Activated naive CD8-positive, alpha-beta T cell treated with anti-CD3 and anti-CD28 coated beads, Interleukin-2, amount 10 ng/mL, durations not matched to agents 7 days and 5 days (primary cell): ENCODE measurements around the gene NT5C3B. TPM values are rescaled to one million over a fixed set of nuclear protein-coding genes. Genes with fewer than 3 reads are reported as not detected.
"Not testable (repeated sequence)": the region's sequence is repeated elsewhere in the genome, so short reads cannot be mapped to it uniquely, and the experiment has no call there.

ENCODE experiments used
- ATAC-seq: fragments of 150-1000 bp; cut with Tn5 transposase; one replicate; pipeline ENCODE4 v1.10.0; 2021; ENCODE audit warnings: low read depth, moderate library complexity
- POLR2A ChIA-PET: fragments of 350-600 bp; sonication (Branson Sonifier 250); formaldehyde crosslinking; loops from one replicate; lab custom pipeline; 2021; ENCODE audit warnings: antibody characterized with exemption; lab: Charles Lee
- DNase-seq: peaks from one replicate; pipeline ENCODE4 v3.0.0; 2021
- H3K27ac Mint-ChIP-seq: one replicate; pipeline ENCODE4 v1.8.0; 2022; ENCODE audit warnings: mild to moderate bottlenecking, mixed read lengths
- H3K27me3 Mint-ChIP-seq: one replicate; pipeline ENCODE4 v1.8.0; 2022; ENCODE audit warnings: mild to moderate bottlenecking, moderate library complexity, mixed read lengths
- H3K36me3 Mint-ChIP-seq: one replicate; pipeline ENCODE4 v1.8.0; 2021; ENCODE audit warnings: mild to moderate bottlenecking, mixed read lengths
- H3K4me1 Mint-ChIP-seq: one replicate; pipeline ENCODE4 v1.8.0; 2021; ENCODE audit warnings: mixed read lengths
- H3K4me3 Mint-ChIP-seq: one replicate; pipeline ENCODE4 v1.8.0; 2022; ENCODE audit warnings: mild to moderate bottlenecking, moderate library complexity, mixed read lengths
- H3K9me3 Mint-ChIP-seq: one replicate; pipeline ENCODE4 v1.8.0; 2021; ENCODE audit warnings: mixed read lengths
- total RNA-seq, 2 experiments: library from RNA; stranded (reverse); gene quantifications; one replicate each; pipeline ENCODE4 v1.2.3, GENCODE V29; 2021

Gene NT5C3B
- 10 to 100 TPM; 30.1 to 35.4 TPM for total RNA-seq

- Mint-ChIP-seq H3K27ac (peak within 1 kb of the TSS; percentile 55), H3K4me3 (peak within 1 kb of the TSS; percentile 85), H3K9me3 (no peaks in the 10 kb centered on the region), H3K4me1 (peaks cover 16% of the 10 kb centered on the region), H3K27me3 (peaks cover 13% of the 10 kb centered on the region), H3K36me3 (peaks cover 9% of the 10 kb centered on the region)
- peak; percentile 78 for ATAC-seq
- POLR2A ChIA-PET = no interaction called here
- peak; percentile 76 for DNase-seq
Measured at GRCh38 chr17:41835800-41836549, at the start of gene NT5C3B. Gene NT5C3B (minus strand): TSS chr17:41836232. CDS start chr17:41836193, 39 bp downstream.

GRCh38 chr17:41885733-41886132, 49.7 kb upstream of the NT5C3B start:
- Mint-ChIP-seq H3K9me3 (no peaks in the 10 kb centered on the region), H3K4me3 (no peak overlapping the region), H3K4me1 (no peaks in the 10 kb centered on the region), H3K27ac (no peak overlapping the region), H3K36me3 (peaks cover 26% of the 10 kb centered on the region), H3K27me3 (no peaks in the 10 kb centered on the region)
- ATAC-seq = no peak
- DNase-seq = no peak
- POLR2A ChIA-PET = no interaction called here

- POLR2A ChIA-PET = no interaction called here
- Mint-ChIP-seq H3K4me1 (no peaks in the 10 kb centered on the region), H3K4me3 (no peak overlapping the region), H3K9me3 (no peaks in the 10 kb centered on the region), H3K36me3 (peaks cover 32% of the 10 kb centered on the region), H3K27ac (no peak overlapping the region), H3K27me3 (no peaks in the 10 kb centered on the region)
- ATAC-seq = no peak
- DNase-seq = no peak
Measured at GRCh38 chr17:41882756-41883155, 46.7 kb upstream of the NT5C3B start.

GRCh38 chr17:41880130-41880529, 44.1 kb upstream of the NT5C3B start:
- DNase-seq (no peak), ATAC-seq (no peak)
- Mint-ChIP-seq H3K27ac (no peak overlapping the region), H3K9me3 (no peaks in the 10 kb centered on the region), H3K4me3 (no peak overlapping the region), H3K36me3 (peaks cover 28% of the 10 kb centered on the region), H3K4me1 (no peaks in the 10 kb centered on the region), H3K27me3 (no peaks in the 10 kb centered on the region)
- POLR2A ChIA-PET = no interaction called here

GRCh38 chr17:41874293-41874670, 38.2 kb upstream of the NT5C3B start:
- H3K4me1 Mint-ChIP-seq, DNase-seq, H3K9me3 Mint-ChIP-seq, H3K27me3 Mint-ChIP-seq, ATAC-seq, H3K27ac Mint-ChIP-seq, H3K4me3 Mint-ChIP-seq: not testable (repeated sequence)
- H3K36me3 Mint-ChIP-seq = peaks cover 31% of the 10 kb centered on the region
- POLR2A ChIA-PET = interaction anchor here (1.3 kb wide), 1 partner anchor 144 kb away, joined by 3 read pairs; the partner anchor contains the start of gene DNAJC7

GRCh38 chr17:41873559-41874292, 37.7 kb upstream of the NT5C3B start:
- DNase-seq = no peak
- Mint-ChIP-seq H3K27me3 (no peaks in the 10 kb centered on the region), H3K4me3 (no peak overlapping the region), H3K27ac (no peak overlapping the region), H3K36me3 (peaks cover 32% of the 10 kb centered on the region), H3K4me1 (peaks cover 7% of the 10 kb centered on the region), H3K9me3 (no peaks in the 10 kb centered on the region)
- ATAC-seq = no peak
- POLR2A ChIA-PET = interaction anchor here (0.8 to 1.3 kb wide), 2 partner anchors 9 to 144 kb away, joined by 3 read pairs; partner anchors contain the start of genes DNAJC7 and KLHL11

GRCh38 chr17:41871789-41872188, 35.8 kb upstream of the NT5C3B start:
- Mint-ChIP-seq H3K27me3 (no peaks in the 10 kb centered on the region), H3K9me3 (no peaks in the 10 kb centered on the region), H3K4me1 (peaks cover 14% of the 10 kb centered on the region), H3K27ac (no peak overlapping the region), H3K4me3 (no peak overlapping the region), H3K36me3 (peaks cover 31% of the 10 kb centered on the region)
- DNase-seq (no peak), ATAC-seq (no peak)
- POLR2A ChIA-PET = interaction anchor here (1.1 kb wide), 1 partner anchor 9 kb away, joined by 3 read pairs; no protein-coding TSS in a partner anchor

- POLR2A ChIA-PET = no interaction called here
- no peaks in the 10 kb centered on the region for H3K27me3 Mint-ChIP-seq
- ATAC-seq (no peak), DNase-seq (no peak)
- peaks cover 31% of the 10 kb centered on the region for H3K36me3 Mint-ChIP-seq
- peak overlapping the region; percentile 3 for H3K27ac Mint-ChIP-seq
- H3K4me1 Mint-ChIP-seq = peaks cover 15% of the 10 kb centered on the region
- H3K9me3 Mint-ChIP-seq = no peaks in the 10 kb centered on the region
- no peak overlapping the region for H3K4me3 Mint-ChIP-seq
Measured at GRCh38 chr17:41870627-41871026, 34.6 kb upstream of the NT5C3B start.

GRCh38 chr17:41870097-41870496, 34.1 kb upstream of the NT5C3B start:
- Mint-ChIP-seq H3K4me3 (no peak overlapping the region), H3K27me3 (no peaks in the 10 kb centered on the region), H3K36me3 (peaks cover 31% of the 10 kb centered on the region), H3K4me1 (peaks cover 17% of the 10 kb centered on the region), H3K9me3 (no peaks in the 10 kb centered on the region), H3K27ac (peak overlapping the region; percentile 34)
- ATAC-seq (no peak), DNase-seq (no peak)
- POLR2A ChIA-PET = no interaction called here

GRCh38 chr17:41869426-41869825, 33.4 kb upstream of the NT5C3B start:
- DNase-seq = no peak
- no peaks in the 10 kb centered on the region for H3K27me3 Mint-ChIP-seq
- POLR2A ChIA-PET = no interaction called here
- peaks cover 17% of the 10 kb centered on the region for H3K4me1 Mint-ChIP-seq
- H3K27ac Mint-ChIP-seq = no peak overlapping the region
- no peak overlapping the region for H3K4me3 Mint-ChIP-seq
- no peak for ATAC-seq
- H3K9me3 Mint-ChIP-seq = no peaks in the 10 kb centered on the region
- peaks cover 28% of the 10 kb centered on the region for H3K36me3 Mint-ChIP-seq

- Mint-ChIP-seq H3K36me3 (peaks cover 28% of the 10 kb centered on the region), H3K4me1 (peaks cover 17% of the 10 kb centered on the region), H3K4me3 (no peak overlapping the region), H3K9me3 (no peaks in the 10 kb centered on the region), H3K27ac (peak overlapping the region; percentile 50), H3K27me3 (no peaks in the 10 kb centered on the region)
- ATAC-seq (no peak), DNase-seq (no peak)
- POLR2A ChIA-PET = no interaction called here
Measured at GRCh38 chr17:41868568-41868967, 32.5 kb upstream of the NT5C3B start.

GRCh38 chr17:41865596-41865893, 29.5 kb upstream of the NT5C3B start:
- no peak for ATAC-seq
- POLR2A ChIA-PET = interaction anchor here (0.6 to 1.8 kb wide), 14 partner anchors 8 to 200 kb away, joined by 3 to 7 read pairs (median 4); partner anchors contain the start of genes DNAJC7, EIF1 and P3H4
- Mint-ChIP-seq H3K27ac (peak overlapping the region; percentile 86), H3K4me3 (no peak overlapping the region), H3K4me1 (peaks cover 22% of the 10 kb centered on the region), H3K36me3 (peaks cover 14% of the 10 kb centered on the region), H3K9me3 (no peaks in the 10 kb centered on the region), H3K27me3 (no peaks in the 10 kb centered on the region)
- DNase-seq = no peak

GRCh38 chr17:41864836-41865595, 29.0 kb upstream of the NT5C3B start, which contains the start of gene KLHL11:
Gene KLHL11 (minus strand): TSS chr17:41865423. CDS start chr17:41865370, 53 bp downstream.
- Mint-ChIP-seq H3K27me3 (no peaks in the 10 kb centered on the region), H3K4me1 (peaks cover 22% of the 10 kb centered on the region), H3K4me3 (no peak within 1 kb of the TSS), H3K36me3 (peaks cover 14% of the 10 kb centered on the region), H3K9me3 (no peaks in the 10 kb centered on the region), H3K27ac (peak within 1 kb of the TSS; percentile 86)
- POLR2A ChIA-PET = interaction anchor here (0.6 to 1.8 kb wide), 16 partner anchors 9 to 200 kb away, joined by 3 to 7 read pairs (median 4); partner anchors contain the start of genes DNAJC7, EIF1 and P3H4
- ATAC-seq (peak; percentile 91), DNase-seq (peak; percentile 91)
